GM12891 (cell line): ENCODE measurements around the gene UGT2B10.

Experiments used
- PAX5 ChIP-seq: IDR thresholded peaks from 2 replicates; pipeline ENCODE4 v1.6.1; 2011; ENCODE audit warnings: low read length, moderate library complexity, mild to moderate bottlenecking; ENCODE audit not compliant: insufficient read depth, severe bottlenecking
- POLR2A ChIP-seq: IDR thresholded peaks from 2 replicates; pipeline ENCODE4 v1.6.1; 2011; ENCODE audit warnings: low read depth, low read length, control low read depth
- POLR2AphosphoS5 ChIP-seq: IDR thresholded peaks from 2 replicates; pipeline ENCODE4 v1.6.1; 2011; ENCODE audit warnings: low read depth, low read length, control low read depth
- POU2F2 ChIP-seq: IDR thresholded peaks from 2 replicates; pipeline ENCODE4 v1.6.1; 2011; ENCODE audit warnings: low read depth, mild to moderate bottlenecking, control low read depth, low read length, moderate library complexity
- SPI1 ChIP-seq: IDR thresholded peaks from 2 replicates; pipeline ENCODE4 v1.6.1; 2011; ENCODE audit warnings: low read depth, low read length, control low read depth
- TAF1 ChIP-seq: IDR thresholded peaks from 2 replicates; pipeline ENCODE4 v1.6.1; 2011; ENCODE audit warnings: low read depth, low read length, control low read depth

DNA sequence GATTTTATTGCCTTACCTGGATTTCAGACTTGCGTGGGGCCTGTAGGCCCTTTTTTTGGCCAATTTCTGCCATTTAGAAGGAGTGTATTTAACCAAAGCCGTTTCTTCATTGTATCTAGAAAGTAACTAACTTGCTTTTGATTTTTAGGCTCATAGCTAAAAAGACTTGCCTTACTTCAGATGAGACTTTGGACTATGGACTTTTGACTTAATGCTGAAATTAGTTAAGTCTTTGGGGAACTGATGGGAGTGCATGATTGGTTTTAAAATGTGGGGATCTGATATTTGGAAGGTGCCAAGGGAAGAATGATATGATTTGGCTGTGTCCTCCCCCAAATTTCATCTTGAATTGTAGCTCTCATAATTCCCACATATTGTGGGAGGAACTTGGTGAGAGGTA, 7.7 kb upstream of the UGT2B10 start:
- TF ChIP-seq POLR2AphosphoS5 (no peak), POU2F2 (no peak), POLR2A (no peak), TAF1 (no peak), SPI1 (no peak), PAX5 (no peak)
